ENCODE measurements around the gene SCRN2. TPM values are rescaled to one million over a fixed set of nuclear protein-coding genes. Genes with fewer than 3 reads are reported as not detected.

Gene SCRN2
- total and polyA plus RNA-seq, 2 of the 13 experiments (the other 11 are each of a cell fraction or from before 2014, with no cell fraction given): 21.7 to 29.5 TPM

GRCh38 chr17:47806913-47807255 lies 34.2 kb downstream of the SCRN2 start:
- POLR2A ChIA-PET: no interaction called here
- H3K4me2 ChIP-seq (ENCODE audit: low read depth, low read length): no peak overlapping the region
- 94% methylated on average over 9 of the region's 9 CpGs for WGBS (ENCODE audit: low lambda C conversion rate)
- ATAC-seq: no peak
- no peak overlapping the region for H3K4me3 ChIP-seq (replicated peaks in 1 of 3; ENCODE audit: insufficient read depth in 1 of 3, low read depth in 2 of 3, low read length in 3 of 3)
- FAIRE-seq: no peak
- CTCF ChIA-PET (ENCODE audit: low intra/inter-chr PET ratio, low total read pairs): no interaction called here
- H3K27ac ChIP-seq (ENCODE audit: extremely low read length, insufficient read depth, low read length): no peak overlapping the region
- no TSS peak for BruUV-seq (replicated peaks)
- H3K4me1 ChIP-seq (ENCODE audit: insufficient read depth, low read length): peaks cover 12% of the 10 kb centered on the region
- peaks cover 2 to 8% of the 10 kb centered on the region in 2 experiments; a peak in 3 of 5 replicates for H3K27me3 ChIP-seq (ENCODE audit: control insufficient read depth in 1 of 2, insufficient read depth in 2 of 2, low read length in 2 of 2)
- peaks cover 4 to 7% of the 10 kb centered on the region in 2 experiments; a peak in 3 of 5 replicates for H3K36me3 ChIP-seq (replicated peaks in 1 of 2; ENCODE audit: control insufficient read depth in 1 of 2, insufficient read depth in 2 of 2, low read length in 2 of 2)
- H4K20me1 ChIP-seq (ENCODE audit: insufficient read depth, low read length): peaks cover 4% of the 10 kb centered on the region; the same call in 1 of the 2 replicates
- DNase-seq (ENCODE audit: low spot score): no peak
- no peak overlapping the region for H3K9ac ChIP-seq (ENCODE audit: insufficient read depth, low read depth, low read length)
- in situ Hi-C loops (cut with HindIII; ENCODE audit: extremely low pct_ligation_motif_present, low pct_unique_long_range_greater_than_20kb): no loop called here
- H2AFZ ChIP-seq (ENCODE audit: low read length): no peak overlapping the region
- H3K9me3 ChIP-seq (ENCODE audit: low read length): no peaks in the 10 kb centered on the region
- intact Hi-C loops (cut with micrococcal nuclease; ENCODE audit: unreplicated experiment): no loop called here
- H3K79me2 ChIP-seq (ENCODE audit: insufficient read depth, low read length): no peaks in the 10 kb centered on the region
- no peak for TF ChIP-seq ZNF326 (CRISPR knock-in tag; IDR thresholded peaks at IDR 0.05; ENCODE audit: borderline replicate concordance)
- no peak for TF ChIP-seq NFIB (CRISPR knock-in tag; IDR thresholded peaks at IDR 0.05; ENCODE audit: borderline replicate concordance)
- no peak for TF ChIP-seq ZNF570 (CRISPR knock-in tag; IDR thresholded peaks at IDR 0.05; ENCODE audit: borderline replicate concordance)
- TF ChIP-seq ZNF691 (CRISPR knock-in tag; IDR thresholded peaks at IDR 0.05; ENCODE audit: borderline replicate concordance, low read depth): no peak
- TF ChIP-seq TBP (CRISPR knock-in tag; IDR thresholded peaks at IDR 0.05): no peak
- TF ChIP-seq TFE3 (CRISPR knock-in tag; IDR thresholded peaks at IDR 0.05): no peak
- TF ChIP-seq KIAA2018 (CRISPR knock-in tag; IDR thresholded peaks at IDR 0.05; ENCODE audit: borderline replicate concordance): no peak
- no peak for TF ChIP-seq SMC3 (IDR thresholded peaks at IDR 0.05; ENCODE audit: low read length)
- no peak for TF ChIP-seq ZNF264 (CRISPR knock-in tag; IDR thresholded peaks at IDR 0.05)
- no peak for TF ChIP-seq ZMYM4 (CRISPR knock-in tag; IDR thresholded peaks at IDR 0.05)
- TF ChIP-seq KDM5B (CRISPR knock-in tag; IDR thresholded peaks at IDR 0.05; ENCODE audit: borderline replicate concordance): no peak
- no peak for TF ChIP-seq HOXA5 (CRISPR knock-in tag; IDR thresholded peaks at IDR 0.05)
- TF ChIP-seq PHF5A (CRISPR knock-in tag; IDR thresholded peaks at IDR 0.05; ENCODE audit: low read depth, unreplicated experiment): no peak
- no peak for TF ChIP-seq ZBTB37 (CRISPR knock-in tag; IDR thresholded peaks at IDR 0.05)

Measured in HepG2 (cell line).